HG03520 (cell line): ENCODE measurements around the gene SNUPN.

Source experiments
- ATAC-seq: cut with Tn5 transposase; IDR thresholded peaks from one replicate; pipeline ENCODE4 v1.9.1; 2021; ENCODE audit warnings: mild to moderate bottlenecking, moderate library complexity; ENCODE audit not compliant: unreplicated experiment

The SNUPN gene

DNA sequence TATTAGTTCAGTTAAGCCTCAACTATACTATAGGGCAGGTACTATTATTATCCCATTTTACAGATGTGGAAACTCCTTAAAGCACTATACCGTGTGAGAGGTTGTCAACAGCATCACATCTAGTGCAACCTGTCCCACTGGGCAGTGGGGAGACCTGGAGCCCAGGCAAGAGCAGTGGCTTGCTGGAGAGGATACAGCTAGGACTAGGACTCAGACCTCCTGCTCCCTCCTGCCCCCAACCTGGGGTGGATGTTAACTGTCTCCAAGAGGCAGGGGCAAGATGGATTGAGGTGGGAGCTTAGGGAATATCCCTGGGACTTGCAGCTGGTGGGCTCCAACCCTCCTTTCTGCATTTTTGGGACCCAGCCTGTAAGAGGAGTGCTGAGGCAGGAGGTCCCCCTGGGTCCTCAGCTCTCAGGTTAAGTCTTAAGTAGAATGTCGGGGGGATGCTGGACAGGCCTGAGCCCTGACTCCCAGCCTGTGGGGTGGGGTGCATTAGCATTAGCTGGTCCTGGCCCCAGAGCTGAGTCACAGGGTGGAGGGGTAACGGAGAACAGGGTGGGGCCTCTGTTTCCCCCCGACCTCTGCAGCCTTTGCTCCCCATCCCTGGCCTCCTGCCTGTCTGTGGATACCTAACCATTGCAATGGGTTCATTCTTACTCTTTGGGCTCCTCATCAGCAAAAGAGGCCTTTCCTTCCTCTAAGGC is 28.8 kb upstream of the SNUPN start:
- ATAC-seq: no peak

DNA sequence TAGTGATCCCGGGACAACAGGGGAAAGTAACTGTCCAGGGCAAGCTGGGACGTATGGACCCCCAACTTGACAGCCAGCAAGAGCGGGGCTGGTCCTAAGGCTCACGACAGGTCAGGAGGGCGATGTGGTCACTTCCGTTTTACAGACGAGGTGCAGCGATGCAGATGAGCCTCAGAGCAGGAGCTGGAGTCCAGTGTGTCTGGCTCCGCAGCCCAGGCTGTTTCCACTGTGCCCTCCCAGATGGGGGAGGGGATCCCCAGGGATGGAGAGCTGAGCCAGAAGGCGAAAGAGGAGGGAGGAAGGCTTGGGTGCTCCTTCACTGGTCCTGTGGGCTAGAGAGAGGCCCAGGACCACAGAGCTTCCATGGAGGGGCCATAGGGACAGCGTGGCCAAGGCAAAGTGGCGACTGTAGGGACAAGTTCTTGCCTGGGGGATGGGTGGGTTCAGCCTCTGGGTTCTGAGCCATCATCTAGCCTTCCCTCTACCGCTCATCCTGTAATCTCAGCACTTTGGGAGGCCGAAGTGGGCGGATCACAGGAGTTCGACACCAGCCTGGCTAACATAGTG is 27.9 kb upstream of the SNUPN start:
- no peak for ATAC-seq

DNA sequence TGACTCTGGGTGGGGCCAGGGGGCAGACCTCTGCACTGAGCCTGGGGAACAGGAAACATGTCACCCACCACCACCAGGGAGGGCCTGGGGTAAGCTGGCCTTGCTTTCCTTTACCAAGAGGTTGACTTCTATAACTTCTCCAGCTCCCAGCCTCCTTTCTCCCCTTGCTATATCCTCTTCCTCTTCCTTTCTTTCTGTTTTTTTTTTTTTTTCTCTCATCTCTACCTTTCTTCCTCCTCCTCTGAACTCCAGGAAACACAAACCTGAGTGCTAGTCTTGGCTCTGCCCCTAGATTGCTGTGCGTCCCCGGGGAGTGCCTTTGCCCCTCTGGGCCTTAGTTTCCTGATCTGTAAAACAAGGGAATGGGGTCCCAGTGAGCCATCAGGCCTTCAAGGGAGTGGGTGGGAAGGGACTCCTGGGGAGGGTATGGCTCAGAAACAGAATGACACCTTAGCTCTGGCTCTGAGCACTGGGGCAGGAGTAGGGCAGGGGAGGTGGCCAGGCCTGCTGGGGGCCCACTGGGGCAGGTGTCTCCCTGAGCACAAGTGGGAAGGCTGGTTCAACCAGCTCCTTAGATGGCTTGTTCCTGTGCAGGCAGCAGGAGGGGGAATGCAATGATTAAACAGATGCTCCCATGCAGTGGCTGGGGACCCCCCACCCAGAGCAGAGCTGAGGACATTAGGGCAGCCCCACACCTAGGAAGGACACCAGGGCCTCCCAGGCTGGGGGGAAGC is 26.5 kb upstream of the SNUPN start:
- no peak for ATAC-seq

DNA sequence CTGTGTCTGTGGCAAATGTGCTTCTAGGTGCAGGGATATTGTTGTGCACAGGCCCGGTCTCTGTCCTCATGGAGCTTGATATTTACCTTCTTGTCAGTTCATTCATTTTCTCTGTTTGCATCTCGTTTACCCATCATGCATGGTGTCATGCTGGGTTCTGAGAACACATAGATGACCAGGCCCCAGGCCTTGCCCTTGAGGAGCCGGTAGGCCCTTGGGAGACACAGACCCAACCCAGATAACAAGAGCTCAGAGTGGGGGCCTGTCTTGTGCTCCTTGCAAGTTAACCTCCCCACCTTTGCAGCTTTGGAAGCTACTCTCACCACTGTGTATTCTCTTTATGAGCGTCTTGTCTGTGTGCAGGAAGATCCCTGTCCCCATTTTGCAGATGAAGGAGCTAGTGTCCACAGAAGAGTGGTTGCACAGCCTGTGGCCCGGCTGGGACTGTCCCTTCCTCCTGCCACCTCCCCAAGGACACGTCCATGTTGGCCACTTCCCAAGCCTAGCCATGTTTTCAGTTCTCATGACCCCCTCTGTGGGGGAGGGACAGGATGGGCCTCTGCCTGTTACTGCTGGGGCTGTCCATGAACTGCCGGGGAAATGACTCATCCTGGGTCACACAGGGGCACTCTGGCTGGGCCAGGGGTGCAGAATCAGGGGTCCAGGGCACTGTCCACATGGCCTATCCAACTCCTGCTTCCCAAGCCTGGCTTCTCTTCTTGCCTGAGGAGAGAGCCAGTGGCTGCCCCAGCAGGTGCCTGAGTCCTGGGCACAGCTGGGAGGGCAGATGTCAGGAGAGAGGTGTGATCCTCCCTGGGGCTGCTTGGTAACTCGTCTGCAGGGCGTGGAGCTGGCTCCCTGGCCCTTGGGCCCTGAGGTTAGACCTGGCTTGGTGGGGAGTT is 25.6 kb upstream of the SNUPN start:
- no peak for ATAC-seq

DNA sequence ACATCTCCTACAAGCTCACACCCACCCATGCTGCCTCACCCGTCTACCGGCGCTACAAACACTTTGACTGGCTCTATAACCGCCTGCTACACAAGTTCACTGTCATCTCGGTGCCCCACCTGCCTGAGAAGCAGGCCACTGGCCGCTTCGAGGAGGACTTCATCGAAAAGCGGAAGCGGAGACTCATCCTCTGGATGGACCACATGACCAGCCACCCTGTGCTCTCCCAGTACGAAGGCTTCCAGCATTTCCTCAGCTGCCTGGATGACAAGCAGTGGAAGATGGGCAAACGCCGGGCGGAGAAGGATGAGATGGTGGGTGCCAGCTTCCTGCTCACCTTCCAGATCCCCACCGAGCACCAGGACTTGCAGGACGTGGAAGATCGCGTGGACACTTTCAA is 24.3 kb upstream of the SNUPN start:
- no peak for ATAC-seq

DNA sequence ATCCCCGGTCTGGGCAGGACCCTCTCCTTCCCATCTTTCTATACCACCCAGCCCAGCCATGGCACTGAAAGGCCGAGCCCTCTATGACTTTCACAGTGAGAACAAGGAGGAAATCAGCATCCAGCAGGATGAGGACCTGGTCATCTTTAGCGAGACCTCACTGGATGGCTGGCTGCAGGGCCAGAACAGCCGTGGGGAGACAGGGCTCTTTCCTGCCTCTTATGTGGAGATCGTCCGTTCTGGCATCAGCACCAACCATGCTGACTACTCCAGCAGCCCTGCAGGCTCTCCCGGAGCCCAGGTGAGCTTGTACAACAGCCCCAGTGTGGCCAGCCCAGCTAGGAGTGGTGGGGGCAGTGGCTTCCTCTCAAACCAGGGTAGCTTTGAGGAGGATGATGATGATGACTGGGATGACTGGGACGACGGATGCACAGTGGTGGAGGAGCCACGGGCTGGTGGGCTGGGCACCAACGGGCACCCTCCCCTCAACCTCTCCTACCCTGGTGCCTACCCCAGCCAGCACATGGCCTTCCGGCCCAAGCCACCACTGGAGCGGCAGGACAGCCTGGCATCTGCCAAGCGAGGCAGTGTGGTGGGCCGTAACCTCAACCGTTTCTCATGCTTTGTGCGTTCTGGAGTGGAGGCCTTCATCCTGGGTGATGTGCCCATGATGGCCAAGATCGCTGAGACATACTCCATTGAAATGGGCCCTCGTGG is 23.7 kb upstream of the SNUPN start:
- no peak for ATAC-seq

DNA sequence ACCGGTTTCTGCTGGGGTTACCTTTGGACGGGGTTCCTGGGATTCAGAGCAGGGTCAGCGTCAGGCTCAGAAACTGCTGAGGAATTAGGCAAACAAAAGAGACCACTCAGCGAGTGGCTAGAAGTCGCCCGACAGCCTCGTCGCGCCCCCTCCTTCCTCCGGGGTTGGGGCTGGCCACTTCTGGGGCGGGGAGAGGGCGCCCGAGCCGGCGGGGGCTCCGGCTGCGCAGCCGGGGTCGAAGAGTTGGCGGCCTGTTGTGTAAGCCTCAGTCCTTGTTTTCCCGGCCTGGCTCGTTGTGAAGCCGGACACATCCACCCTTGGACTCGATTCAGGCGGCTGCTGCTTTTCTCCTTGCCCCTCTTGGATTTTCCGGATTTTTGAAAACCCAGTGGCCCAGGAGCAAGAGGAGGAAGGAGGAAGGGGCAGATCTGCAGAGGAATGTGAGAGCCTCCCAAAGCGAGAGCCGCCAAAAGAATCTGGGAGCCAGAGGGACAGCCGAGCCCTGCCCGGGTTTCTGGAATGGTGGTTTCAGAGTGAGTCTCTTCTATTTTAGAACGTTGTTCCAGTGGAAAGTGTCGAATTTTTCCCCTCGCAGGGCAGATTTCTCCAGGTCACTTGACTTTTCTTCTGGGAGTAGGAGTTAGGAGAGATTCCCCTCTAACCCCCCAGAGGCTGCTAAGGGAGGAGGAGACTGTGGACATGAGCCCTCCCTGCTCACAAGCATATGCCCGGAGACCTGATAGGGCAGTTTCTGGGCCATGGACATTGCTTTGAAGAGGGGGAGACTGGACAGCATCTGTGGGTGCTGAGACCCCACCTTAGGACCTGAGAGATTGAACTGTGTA is 22.9 kb upstream of the SNUPN start:
- ATAC-seq: no peak

DNA sequence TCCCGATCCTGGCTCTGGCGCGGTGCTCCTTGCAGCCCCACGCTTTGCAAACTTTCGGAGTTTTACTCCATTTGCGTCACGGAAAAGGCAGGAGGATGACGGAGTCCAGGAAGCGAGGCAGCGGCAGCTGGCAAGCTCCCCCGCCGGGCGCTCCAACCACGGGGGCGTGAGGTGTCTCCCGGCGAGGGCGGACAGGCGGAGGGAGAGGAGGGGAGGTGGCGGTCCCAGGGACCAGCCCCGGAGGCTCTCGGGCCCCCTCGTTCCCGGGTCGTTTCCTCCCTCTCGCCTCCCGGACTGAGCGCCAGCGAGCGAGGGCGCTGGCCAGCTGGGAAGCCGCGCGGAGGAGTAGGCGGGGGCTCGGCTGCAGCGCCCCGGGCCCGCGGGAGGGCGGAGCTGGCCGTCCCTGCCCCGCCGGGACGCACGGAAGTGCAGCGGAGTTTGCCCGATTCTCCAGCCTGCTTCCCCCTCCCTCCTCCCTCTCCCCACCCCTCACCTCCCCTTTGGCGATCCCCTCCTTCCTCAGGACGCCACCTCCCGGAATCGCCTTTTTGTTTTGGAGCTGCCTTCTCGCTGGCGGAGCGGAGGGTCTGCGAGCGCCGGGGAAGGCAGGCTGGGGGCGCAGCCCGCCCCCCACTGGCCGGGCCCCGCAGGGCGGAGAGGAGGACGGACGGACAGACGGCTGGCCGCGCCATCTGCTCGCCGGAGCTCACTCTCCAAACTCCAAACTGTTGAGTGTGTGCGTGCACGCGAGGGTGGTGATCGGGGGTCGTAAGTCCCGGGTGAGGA is 22.0 kb upstream of the SNUPN start, which contains the start of gene SNX33:
Gene SNX33 (plus strand): TSS at position 543 of the 786 bp plus-strand sequence. CDS start 1,191 bp downstream, outside the sequence.
- no peak for ATAC-seq

DNA sequence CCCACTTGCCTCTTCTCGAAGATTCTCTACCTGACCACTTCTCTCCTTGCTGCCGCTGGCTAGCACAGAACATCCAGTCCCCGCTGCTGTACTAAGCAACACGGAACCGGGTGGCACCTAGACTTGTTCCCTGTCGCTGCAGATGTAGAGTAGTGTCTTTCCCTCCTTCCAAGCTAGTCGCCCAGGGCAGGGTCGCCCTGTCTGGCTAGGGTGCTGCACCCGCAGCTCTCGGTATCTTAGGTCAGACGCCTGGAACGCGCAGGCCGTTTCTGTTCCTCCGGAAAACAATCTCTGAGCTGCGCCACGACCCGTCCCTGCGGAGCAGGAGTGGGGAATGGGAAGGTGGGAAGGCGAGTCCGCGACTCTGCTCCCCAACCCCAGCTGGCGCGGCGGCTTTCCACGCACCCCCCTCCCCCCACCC is 21.4 kb upstream of the SNUPN start:
- no peak for ATAC-seq

DNA sequence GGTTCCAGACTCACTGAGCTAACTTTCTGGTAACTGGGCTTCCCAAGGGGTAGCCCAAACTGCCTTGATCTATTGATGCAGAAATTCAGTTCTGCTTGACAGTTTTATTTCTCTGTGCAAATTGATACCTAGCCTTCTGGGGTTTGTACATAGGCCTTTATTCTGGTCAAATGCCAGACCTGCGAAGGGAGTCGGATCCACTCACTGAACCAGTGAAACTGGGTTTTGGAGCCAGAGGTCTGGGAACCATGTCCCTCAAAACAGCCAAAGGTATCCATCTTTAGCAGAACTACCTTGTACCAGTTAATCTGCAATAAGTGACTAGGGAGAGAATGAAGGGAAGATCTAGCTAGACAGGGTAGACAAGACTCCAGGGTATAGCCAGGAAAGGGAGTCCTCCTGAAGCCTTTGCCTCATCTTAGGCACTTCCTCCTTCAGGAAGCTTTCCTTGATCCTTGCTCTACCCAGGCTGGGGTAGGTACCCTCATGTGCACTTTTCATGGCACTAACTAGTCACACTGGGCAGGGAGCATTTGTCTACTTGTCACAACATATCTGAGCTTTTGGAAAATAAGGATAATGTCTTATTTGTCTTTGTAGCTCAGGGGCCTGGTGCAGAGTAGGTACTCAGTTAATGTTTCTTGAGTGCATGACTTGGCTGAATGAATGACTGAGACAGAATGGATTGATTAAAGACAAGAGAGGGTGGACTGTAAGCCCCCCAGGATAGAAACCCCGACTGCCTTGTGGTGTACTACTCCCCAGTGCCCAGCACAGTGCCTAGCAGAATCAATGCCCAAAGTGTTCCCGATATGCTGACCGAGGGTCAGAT is 20.8 kb upstream of the SNUPN start:
- ATAC-seq: no peak

DNA sequence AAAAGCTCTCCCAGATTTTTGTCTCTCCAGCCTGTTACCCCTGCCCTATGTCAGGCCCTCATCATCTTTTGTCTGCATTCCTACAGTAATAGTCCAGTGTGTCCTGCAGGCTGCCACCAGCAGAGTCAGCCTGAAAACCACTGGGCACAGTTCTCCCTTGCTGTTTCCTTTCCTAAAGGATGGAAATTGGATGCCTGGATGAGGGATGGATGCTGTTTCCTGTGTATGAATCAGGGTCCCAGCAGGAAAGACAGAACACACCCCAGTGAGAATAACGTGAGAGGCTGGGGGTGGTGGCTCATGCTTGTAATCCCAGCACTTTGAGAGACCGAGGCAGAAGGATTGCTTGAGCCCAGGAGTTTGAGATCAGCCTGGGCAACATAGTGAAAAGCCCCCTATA is 18.9 kb upstream of the SNUPN start:
- no peak for ATAC-seq

DNA sequence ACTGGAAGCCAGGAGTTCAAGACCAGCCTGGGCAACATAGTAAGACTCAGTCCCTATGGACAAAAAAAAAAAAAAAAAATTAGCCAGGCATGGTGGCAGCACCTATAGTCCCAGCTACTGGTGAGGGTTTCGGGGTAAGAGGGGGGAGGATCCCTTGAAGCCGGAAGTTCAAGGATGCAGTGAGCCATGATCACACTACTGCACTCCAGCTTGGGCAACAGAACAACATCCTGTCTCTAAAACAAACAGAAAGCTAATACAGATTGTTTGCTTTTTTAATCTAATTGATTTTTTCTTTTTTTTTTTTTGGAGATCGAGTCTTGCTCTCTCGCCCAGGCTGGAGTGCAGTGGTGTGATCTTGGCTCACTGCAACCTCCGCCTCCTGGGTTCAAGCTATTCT is 16.1 kb upstream of the SNUPN start:
- no peak for ATAC-seq

DNA sequence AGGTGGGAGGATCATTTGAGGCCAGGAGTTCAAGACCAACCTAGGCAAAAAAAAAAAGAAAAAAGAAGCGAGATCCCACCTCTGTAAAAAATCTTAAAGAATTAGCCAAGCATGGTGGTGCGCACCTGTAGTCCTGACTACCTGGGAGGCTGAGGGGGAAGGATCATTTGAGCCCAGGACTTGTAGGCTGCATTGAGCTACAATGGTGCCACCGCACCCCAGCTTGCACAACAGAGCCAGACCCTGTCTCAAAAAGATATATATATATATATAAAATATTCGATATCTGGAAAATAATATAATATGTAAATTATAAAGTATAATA is 15.6 kb upstream of the SNUPN start:
- ATAC-seq: no peak

DNA sequence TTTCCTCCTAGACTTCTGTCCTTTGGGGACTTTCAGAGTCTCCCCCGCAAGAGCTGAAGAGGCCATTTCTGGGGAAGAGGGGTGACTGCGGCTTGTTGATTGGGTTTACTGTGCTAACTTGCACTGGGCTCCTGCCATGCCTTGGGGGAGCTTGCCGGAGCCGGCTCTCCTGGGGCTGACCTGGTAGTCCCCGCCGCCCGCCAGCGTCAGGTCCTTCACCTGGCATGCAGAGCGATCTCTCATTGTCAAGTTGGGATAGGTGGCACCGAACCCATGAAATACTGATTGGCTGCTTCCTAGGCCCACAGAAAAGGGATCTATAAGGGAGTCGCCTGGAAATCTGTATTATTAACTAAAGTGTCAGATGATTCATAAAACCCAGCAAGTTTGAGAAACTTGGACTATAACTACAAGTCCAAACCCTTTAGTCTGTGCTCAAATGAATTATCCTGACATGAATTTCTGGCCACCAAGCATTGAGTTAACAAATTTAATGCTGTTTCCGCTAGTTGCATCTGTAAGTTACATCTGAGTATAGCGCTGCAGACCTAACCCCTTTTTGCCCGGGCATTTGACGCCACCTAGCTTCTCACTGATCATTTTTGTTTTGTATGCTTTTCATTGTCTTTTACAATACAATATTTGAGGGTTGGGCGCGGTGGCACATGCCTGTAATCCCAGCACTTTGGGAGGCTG is 15.1 kb upstream of the SNUPN start:
- ATAC-seq: peak; percentile 21

DNA sequence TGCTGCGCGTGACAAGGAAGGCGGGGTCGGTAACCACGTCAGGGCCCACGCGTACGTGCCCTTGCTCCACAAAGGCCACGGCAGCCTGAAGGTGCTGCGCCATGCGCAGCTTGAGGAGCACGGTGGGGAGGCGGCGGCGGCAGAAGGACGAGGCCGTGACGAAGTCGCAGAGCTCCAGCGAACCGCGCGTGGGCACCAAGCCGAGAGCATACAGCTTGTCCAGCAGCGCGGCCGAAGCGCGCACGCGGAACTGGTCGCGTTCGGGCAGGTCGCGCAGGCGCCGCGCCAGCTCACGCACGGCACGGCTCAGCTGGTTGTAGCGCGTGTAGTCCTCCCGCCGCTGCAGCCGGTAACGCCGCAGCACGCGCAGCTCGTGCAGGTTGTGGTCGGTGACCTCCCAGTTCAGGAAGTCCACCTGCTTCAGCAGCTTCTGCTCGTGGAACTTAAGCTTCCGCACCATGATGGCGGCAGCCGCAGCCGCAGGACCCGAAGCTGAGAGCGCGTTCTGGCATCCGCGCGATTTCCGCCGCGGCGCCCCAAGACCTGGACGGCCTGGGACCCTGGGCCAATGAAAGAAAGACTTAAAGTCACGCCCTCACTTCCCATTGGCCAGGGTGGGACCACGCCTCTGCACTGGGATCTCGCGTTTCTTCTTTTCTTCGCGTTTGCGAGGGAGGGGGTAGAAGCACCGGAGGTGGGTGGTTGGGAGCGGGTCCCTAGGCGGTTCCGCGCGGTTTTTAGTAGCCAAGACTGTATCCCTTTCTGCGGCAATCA is 14.4 kb upstream of the SNUPN start, which contains the start of gene IMP3:
Gene IMP3 (minus strand): TSS at position 516 of the 774 bp plus-strand sequence. CDS start 56 bp downstream, at position 460.
- ATAC-seq: peak; percentile 94

DNA sequence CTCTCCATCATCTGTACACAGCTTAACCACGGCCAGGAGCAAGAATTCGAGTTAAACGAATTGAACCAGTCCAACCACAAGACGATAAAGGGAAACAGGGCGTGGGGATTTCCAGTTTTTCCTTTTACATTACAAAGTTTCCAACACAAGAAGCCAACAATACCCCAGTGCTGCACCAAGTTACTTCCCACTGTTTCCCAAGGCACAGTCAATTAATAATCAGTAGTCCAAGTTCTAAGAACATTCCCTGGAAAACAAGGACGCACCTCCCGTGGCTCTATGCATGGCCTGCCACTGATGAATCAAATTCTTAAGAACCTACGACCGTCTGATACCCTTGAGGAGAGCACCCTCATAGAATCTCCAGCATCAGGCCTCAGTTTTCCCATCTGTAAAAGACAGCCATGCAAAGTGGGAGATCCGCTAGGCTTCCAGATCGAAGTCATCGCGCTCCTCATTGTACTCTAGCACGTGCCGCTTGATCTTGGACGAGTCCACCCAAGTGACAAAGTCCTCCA is 13.7 kb upstream of the SNUPN start:
- no peak for ATAC-seq
